HG03469 (cell line): ENCODE data around the gene PIK3C2G.
"Not testable (repeated sequence)": the region's sequence is repeated elsewhere in the genome, so short reads cannot be mapped to it uniquely, and the experiment has no call there.

Experiments used
- ATAC-seq: cut with Tn5 transposase; IDR thresholded peaks from one replicate; pipeline ENCODE4 v1.9.1; 2021; ENCODE audit warnings: mild to moderate bottlenecking, moderate library complexity, moderate number of reproducible peaks; ENCODE audit not compliant: unreplicated experiment

Gene PIK3C2G

DNA sequence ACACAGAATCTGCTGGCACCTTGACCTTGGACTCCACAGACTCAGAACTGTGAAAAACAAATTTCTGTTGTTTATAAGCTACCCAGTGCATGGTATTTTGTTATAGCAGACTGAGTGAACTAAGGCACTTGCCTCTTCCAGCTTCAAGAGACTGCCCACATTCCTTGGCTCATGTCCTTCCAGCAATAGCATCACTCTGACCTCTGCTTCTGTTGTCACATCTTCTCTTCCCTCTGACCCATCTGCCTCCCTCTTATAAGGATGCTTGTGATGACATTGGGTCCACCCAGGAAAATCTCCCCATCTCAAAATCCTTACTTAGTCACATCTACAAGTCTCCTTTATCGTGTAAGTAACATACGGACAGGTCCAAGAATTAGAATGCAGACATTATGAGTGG lies 200.4 kb downstream of the PIK3C2G start:
- no peak for ATAC-seq

DNA sequence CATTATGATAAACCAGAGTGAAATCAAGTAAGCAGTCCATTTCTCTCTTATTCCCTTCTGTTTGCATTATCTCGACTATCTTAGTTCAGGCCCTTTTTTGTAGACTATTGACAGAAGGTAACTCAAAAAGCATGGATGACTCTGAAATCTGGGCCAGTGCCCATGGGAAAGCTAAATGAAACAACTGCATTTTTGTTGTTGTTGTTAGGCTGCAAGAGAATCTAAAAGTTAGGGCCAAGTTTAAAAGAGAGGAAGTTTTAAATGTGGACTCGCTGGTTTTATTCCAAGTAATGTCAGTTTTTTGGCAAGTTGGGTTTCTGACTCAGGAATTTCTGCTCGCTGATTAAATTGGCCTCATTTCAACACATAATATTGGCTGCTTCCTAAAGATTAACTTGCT lies 201.1 kb downstream of the PIK3C2G start:
- no peak for ATAC-seq

DNA sequence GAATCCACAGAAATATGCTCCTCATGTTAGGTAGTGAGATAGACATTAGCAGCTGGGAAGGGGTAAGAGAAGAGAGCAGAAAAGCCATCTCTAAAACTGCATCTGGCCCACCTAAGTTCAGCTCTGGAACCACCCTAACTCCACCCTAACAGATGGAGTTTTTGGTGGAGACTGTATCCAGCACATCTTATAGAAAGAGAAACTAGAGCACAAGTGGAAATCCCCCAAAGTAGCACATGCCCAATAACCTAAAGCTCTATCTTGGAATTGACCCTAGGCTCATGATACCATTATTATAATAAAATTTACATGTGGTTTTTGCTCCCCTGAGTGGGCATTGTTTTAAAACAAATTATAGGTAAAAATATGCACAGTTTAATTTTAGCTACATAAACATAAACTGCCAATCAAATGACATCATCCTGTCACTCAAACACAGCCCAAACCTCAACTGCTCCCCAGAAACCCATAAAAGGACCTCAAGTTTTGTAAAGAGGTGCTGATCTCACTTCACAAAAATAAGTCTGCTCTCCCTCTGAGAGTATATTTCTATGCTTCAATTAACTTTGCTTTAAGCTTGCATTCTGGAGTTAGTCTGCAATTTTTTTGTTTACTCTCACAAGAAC lies 206.4 kb downstream of the PIK3C2G start:
- ATAC-seq = no peak

DNA sequence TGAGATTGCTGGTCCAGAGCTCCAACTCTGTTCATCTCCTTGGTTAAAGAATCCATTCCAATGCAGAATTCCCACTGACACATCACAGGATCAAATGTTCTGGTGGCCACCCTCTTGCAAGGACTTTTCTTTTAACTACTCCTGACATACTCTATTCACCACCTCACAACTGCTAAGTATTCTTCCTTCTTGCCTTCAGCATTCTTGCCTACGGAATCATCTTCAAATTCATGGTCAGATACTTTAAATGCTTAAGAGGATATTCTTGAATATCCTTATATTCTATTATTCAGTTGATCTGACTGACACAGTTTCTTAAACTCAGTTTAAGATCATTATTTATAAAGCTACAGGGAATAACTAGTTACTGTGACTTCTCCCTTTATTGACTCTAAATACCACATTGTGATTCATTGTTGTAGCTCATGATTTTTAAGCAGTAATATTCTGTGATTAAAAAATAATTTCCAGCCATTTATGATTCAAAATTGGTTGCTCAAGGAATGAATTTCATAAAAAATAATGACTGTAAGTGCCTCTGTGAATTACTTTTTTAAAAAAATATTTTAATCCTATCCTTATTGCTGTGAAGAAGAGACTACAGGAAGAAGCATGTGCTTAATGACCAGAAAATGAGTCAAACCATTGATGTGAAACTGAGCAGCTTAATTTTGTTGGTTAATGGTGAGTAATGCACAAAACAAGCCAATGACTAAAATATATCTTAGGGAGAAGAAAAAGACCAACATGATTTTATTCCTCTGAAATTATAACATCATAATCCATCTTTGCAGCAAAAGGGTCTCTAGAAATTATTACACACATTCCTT lies 207.1 kb downstream of the PIK3C2G start:
- no peak for ATAC-seq

DNA sequence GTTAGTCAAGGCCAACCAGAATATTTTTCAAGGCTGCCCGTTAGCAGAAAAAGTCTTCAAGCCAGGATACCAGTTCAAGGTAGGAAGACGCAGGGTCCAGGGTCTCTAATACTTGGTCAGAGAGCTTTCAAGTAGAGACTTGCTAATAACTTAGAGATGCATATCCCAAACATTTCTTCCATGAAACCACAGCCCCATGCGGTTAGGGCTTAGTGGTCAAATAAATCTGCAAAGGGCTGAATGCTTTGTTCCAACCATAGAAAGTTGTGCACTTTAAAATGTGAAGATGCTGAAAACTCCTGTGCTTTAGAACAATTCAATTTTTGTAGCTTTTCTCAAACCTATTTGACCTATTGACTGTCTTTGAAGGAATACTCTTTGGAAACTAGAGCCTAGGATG lies 208.9 kb downstream of the PIK3C2G start:
- ATAC-seq = no peak

DNA sequence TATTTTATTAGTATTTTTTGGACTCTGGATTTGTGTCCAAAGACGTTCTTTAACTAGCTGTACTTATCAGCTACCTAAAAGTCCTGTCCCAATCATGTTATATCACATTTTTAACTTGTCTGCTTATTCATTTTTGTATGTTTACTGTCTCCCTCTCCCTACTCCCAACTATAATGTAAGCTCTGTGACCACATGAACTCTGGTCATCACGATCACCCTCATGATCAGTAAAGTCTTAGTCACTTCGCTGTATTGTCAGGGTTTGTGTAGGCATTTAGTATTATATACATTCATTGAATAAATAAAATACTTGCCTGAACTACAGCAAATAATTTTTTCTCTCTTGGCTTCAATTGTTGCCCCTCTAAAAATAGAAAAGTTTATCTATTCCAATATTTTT lies 211.0 kb downstream of the PIK3C2G start:
- ATAC-seq = no peak

- no peak for ATAC-seq
These were observed 211.5 kb downstream of the PIK3C2G start for GRCh38 chr12:18472806-18473205.

- no peak for ATAC-seq
These were observed 215.5 kb downstream of the PIK3C2G start for GRCh38 chr12:18476861-18477260.

- ATAC-seq = no peak
These were observed 217.9 kb downstream of the PIK3C2G start for GRCh38 chr12:18479256-18479655.

DNA sequence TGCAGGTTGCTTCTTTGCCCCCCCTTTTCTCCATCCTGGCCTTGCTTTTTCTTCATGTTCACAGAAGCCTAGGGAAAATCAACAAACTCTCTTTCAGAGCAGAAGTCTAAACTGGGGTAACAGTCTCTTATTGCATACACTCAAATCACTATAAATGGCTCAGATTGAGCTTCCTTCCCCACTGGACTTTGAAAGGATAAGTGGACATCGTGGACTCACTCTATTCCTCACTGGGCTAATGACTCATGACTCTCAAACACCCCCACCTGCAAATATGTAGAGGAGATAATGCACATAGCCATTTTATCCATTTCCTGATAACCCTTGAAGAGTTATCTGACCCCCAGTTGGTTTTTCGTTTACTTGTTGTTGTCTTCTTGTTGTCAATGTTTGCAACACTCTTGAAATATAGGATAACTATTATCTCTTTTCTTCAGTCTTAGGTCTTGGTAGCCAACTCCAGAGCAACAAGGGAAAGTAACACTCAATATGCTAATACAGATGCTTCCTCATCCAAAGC lies 221.3 kb downstream of the PIK3C2G start:
- ATAC-seq = no peak

DNA sequence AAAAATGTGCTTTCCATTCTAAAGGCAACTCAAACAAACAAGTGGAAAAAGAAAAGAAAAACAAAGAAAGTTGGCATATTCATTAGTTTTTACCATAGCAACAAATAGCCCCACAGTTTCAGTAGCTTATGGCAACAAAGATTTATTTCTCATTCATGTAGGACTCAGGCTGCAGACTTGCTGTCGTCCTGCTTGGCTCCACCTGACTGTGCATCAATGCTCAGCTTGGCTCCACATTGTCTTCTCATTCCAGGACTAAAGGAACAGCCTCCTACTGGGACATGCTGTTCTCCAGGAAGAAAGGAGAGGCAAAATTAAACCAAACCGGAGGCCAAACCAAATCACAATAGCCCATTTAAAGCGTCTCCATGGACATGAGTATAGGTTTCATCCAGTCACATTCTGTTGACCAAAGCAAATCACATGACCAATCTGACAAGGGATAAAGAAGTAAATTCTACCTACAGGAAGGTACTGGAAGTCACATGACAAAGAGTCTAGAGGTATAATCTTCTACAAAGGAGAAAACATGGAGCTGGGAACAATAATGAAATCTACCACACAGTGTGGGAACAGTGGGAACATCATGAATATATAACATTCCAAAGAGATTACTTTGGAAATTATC lies 222.5 kb downstream of the PIK3C2G start:
- no peak for ATAC-seq

GRCh38 chr12:18486036-18486435 lies 224.7 kb downstream of the PIK3C2G start:
- no peak for ATAC-seq

DNA sequence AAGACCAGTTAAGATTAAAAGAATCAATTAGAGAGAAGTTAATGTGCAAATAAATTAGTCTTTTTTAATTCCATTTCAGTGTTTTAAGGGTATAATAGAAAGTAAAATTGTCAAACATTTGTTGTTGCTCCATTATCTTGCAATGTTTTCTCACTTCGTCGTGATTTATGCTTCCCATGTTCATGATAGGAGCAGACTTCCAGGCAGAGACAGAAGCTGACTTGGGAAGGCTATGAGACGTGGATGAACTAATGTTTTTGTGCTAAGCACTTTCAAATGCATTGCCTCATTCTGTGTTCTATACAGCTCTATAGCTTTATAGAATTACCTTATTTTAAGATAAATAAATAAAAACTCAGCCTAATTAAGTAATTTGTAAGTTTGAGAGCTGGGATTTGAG lies 226.2 kb downstream of the PIK3C2G start:
- ATAC-seq = no peak

DNA sequence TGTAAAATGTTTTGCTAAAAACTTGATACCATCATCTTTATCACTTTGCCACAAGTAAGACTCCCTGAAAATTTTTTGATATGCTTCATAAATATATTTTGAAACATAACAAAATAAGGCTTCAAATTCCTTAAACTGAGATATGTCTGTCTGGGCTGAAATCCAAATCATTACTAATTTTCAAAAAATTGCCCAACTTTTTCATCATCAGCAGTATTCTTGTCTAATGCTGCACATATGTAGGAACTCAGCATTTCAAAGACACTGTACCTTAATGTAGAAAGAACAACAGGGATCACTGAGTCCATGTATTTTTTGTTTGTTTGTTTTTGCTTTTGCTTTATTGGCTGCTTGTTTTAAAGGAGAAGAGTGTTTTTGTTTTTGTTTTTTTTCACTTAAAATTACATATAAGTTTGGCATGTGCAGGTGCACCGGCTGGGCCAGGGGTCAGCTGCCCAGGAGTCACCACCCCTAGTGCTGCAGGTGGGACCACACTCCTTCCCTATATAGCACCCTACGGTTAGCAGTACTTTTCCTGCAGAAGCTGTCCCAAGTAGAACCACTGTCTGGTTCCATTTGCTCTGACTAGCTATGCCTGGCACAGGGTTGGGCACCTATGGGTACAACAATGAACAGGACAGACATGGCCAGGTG lies 231.2 kb downstream of the PIK3C2G start:
- ATAC-seq = no peak

- ATAC-seq = no peak
These were observed 234.8 kb downstream of the PIK3C2G start for GRCh38 chr12:18496156-18496555.

GRCh38 chr12:18500160-18500574 lies 238.8 kb downstream of the PIK3C2G start:
- not testable (repeated sequence) for ATAC-seq

- not testable (repeated sequence) for ATAC-seq
These were observed 239.4 kb downstream of the PIK3C2G start for GRCh38 chr12:18500736-18501135.

DNA sequence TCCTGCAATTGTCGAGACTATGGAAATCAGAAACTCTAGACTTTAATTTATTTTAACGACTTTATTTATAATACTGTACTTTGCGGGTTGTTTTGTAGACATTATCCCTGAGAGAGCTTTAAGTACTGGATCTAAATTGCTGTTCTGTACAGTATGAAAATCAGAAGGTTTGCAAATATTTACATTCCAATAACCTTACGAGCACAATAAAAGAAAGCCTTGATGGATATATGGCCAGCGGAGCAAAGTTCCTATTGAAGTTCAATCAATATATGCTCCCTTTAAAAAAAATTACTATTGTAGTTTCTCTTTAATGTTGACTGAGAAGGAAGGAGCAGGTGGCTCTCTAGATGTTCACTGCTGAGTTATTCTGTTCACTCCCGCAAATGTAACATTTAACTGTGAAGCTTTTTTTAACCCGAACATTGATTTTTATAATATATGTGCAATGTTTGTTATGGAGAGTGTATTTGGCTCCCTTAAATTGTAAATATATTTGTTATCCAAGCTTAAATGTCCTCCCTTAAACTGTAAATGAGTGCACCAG lies 241.2 kb downstream of the PIK3C2G start:
- no peak for ATAC-seq

- ATAC-seq = no peak
These were observed 260.1 kb downstream of the PIK3C2G start for GRCh38 chr12:18521461-18521860.

- ATAC-seq = no peak
These were observed 261.5 kb downstream of the PIK3C2G start for GRCh38 chr12:18522806-18523205.

DNA sequence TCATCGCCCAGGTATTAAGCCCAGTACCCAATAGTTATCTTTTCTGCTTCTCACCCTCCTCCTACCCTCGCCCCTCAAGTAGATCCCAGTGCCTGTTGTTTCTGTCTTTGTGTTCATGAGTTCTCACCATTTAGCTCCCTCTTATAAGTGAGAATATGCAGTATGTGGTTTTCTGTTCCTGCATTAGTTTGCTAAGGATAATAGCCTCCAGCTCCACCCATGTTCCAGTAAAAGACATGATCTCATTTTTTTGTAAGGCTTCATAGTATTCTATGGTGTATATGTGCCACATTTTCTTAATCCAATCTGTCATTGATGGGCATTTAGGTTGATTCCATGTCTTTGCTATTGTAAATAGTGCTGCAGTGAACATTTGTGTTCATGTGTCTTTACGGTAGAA lies 281.2 kb downstream of the PIK3C2G start:
- not testable (repeated sequence) for ATAC-seq
